Measurements from ENCODE around the gene AARS1. TPM values are rescaled to one million over a fixed set of nuclear protein-coding genes. Genes with fewer than 3 reads are reported as not detected.
A peak's percentile ranks its signal among the peaks of the same experiment; 100 is the strongest.

The AARS1 gene
- total and polyA plus RNA-seq, 3 donors from 2014 or later = 56.8 to 68.9 (median 68.7) TPM

GRCh38 chr16:70254180-70254964 is 34.9 kb downstream of the AARS1 start:
- no peak overlapping the region for H3K27ac ChIP-seq
- intact Hi-C loops (cut with DNase I; ENCODE audit: low total_unique reads) = no loop called here
- H3K9me3 ChIP-seq = no peaks in the 10 kb centered on the region
- WGBS, 2 donors = 86 to 89% methylated on average over 7 to 8 of the region's 9 CpGs
- peaks cover 18% of the 10 kb centered on the region for H3K4me1 ChIP-seq
- no peaks in the 10 kb centered on the region for H3K27me3 ChIP-seq
- no peak for DNase-seq
- H3K4me3 ChIP-seq = no peak overlapping the region
- no peak for TF ChIP-seq POLR2A (IDR thresholded peaks at IDR 0.05)
- TF ChIP-seq, protein P1, sequence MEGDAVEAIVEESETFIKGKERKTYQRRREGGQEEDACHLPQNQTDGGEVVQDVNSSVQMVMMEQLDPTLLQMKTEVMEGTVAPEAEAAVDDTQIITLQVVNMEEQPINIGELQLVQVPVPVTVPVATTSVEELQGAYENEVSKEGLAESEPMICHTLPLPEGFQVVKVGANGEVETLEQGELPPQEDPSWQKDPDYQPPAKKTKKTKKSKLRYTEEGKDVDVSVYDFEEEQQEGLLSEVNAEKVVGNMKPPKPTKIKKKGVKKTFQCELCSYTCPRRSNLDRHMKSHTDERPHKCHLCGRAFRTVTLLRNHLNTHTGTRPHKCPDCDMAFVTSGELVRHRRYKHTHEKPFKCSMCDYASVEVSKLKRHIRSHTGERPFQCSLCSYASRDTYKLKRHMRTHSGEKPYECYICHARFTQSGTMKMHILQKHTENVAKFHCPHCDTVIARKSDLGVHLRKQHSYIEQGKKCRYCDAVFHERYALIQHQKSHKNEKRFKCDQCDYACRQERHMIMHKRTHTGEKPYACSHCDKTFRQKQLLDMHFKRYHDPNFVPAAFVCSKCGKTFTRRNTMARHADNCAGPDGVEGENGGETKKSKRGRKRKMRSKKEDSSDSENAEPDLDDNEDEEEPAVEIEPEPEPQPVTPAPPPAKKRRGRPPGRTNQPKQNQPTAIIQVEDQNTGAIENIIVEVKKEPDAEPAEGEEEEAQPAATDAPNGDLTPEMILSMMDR (IDR thresholded peaks at IDR 0.05) = no peak
- H3K36me3 ChIP-seq (ENCODE audit: low read depth, missing control alignments) = no peaks in the 10 kb centered on the region

- Histone ChIP-seq H3K36me3 (ENCODE audit: low read depth, missing control alignments) (no peaks in the 10 kb centered on the region), H3K27me3 (no peaks in the 10 kb centered on the region), H3K4me1 (peaks cover 19% of the 10 kb centered on the region), H3K27ac (no peak overlapping the region), H3K9me3 (no peaks in the 10 kb centered on the region), H3K4me3 (no peak overlapping the region)
- DNase-seq = peak; percentile 41
- TF ChIP-seq, protein P1 (IDR thresholded peaks at IDR 0.05) = peak; percentile 14 to 57 (median 42)
- TF ChIP-seq POLR2A (IDR thresholded peaks at IDR 0.05) = no peak
- intact Hi-C loops (cut with DNase I; ENCODE audit: low total_unique reads) = no loop called here
- WGBS, 2 donors = 59 to 77% methylated on average over 9 to 16 of the region's 16 CpGs
Measured at GRCh38 chr16:70253291-70254106, 35.8 kb downstream of the AARS1 start.

DNA sequence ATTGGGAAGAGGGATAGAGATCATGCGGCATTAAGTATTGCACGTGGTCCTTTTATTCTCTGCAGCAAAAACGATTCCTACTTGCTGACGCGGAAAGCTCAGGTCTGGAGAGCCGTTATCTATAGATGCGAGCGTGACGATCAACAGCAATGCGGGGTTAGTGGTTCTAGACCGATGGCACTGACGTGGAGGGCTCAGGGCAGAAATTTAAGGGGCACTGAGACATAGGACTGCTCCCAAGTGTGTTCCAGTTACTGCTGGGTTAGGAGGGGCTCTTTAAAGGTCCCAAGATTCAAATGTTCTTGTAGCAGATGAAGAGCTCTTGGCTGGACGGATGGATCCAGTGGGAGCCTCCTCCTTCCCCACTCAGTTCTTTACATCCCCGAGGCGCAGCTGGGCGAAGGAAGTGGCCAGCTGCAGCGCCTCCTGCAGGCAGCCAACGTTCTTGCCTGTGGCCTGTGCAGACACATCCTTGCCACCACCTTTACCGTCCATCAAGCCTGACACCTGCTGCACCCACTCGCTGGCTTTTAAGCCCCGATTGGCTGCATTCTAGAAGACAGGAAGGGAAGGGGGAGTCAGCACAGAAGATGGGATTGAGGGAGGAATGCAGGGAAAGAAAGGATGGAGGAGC is 36.8 kb downstream of the AARS1 start:
- peak; percentile 52 for DNase-seq
- Histone ChIP-seq H3K27ac (no peak overlapping the region), H3K4me3 (peak overlapping the region in 1 of 2 donors; percentile 74), H3K27me3 (no peaks in the 10 kb centered on the region), H3K9me3 (no peaks in the 10 kb centered on the region), H3K36me3 (ENCODE audit: low read depth, missing control alignments) (no peaks in the 10 kb centered on the region), H3K4me1 (peaks cover 19% of the 10 kb centered on the region)
- intact Hi-C loops (cut with DNase I; ENCODE audit: low total_unique reads) = no loop called here
- WGBS, 2 donors = 56 to 60% methylated on average over 21 of the region's 21 CpGs
- no peak for TF ChIP-seq POLR2A (IDR thresholded peaks at IDR 0.05)
- TF ChIP-seq, protein P1 (IDR thresholded peaks at IDR 0.05) = peak in 2 of 3 experiments; percentile 16 to 33

DNA sequence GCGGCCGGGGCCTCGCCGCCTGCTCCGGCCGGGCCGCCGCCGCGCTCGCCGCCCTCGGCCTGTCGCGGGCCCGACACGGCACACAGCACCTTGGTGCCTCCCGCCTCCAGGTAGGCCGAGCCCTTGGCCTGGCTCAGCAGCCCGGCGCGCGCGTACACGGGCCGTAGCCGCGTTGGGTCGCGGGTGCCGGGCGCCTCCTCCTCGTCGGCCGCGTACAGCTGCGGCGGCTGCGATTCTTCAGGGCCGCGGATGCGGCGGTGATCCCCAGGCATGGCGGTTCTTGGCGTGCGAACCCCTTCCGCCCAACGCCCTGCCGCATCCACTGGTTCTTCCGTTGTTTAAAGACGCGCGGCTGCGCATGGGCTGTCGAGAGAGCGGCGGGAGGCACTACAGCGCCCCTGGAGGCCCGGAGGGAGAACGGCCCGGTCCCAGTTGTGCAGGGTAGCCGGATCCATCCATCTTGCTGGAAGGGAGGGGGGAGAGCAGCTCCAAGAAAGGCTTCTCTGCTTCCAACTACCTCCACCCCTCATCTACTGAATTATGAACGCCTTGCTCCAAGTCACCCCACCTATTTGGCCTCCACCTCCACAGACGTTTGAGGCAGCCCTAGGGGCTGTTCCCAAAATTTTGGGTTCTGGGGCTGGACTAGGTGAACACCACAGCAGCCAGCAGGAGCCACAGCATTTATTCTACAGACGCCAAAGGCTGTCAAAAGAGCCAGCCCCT is 37.5 kb downstream of the AARS1 start, which contains the start of gene EXOSC6:
Gene EXOSC6, minus strand, starts transcription at position 312 of the 726 bp plus-strand sequence. Its CDS starts 40 bp downstream, at position 272.
- intact Hi-C loops (cut with DNase I; ENCODE audit: low total_unique reads) = no loop called here
- Histone ChIP-seq H3K36me3 (ENCODE audit: low read depth, missing control alignments) (no peaks in the 10 kb centered on the region), H3K4me1 (peaks cover 19% of the 10 kb centered on the region), H3K9me3 (no peaks in the 10 kb centered on the region), H3K27me3 (no peaks in the 10 kb centered on the region), H3K4me3 (peak within 1 kb of the TSS; percentile 73 to 74), H3K27ac (peak within 1 kb of the TSS; percentile 79 to 84)
- DNase-seq = peak; percentile 96
- WGBS, 2 donors = 2 to 14% methylated on average over 3 to 47 of the region's 65 CpGs
- TF ChIP-seq POLR2A (IDR thresholded peaks at IDR 0.05) = peak; percentile 35
- TF ChIP-seq, protein P1 (IDR thresholded peaks at IDR 0.05) = peak; percentile 91 to 97 (median 93)

Measured in testis (tissue), 3 donors.